Right lung (tissue), 5 donors: Measurements from ENCODE around the gene ULK4. TPM values are rescaled to one million over a fixed set of nuclear protein-coding genes. Genes with fewer than 3 reads are reported as not detected.

Experiments
- DNase-seq, 2 donors: peaks; one replicate each; pipeline ENCODE4 v3.0.0-alpha.2; 2013
- polyA plus RNA-seq, 5 donors: library from polyadenylated mRNA; unstranded; fragments of 120-200 nt; gene quantifications; one replicate each; pipeline versions ENCODE4 v1.2.1 to v1.2.3, GENCODE V29; 2013; ENCODE audit warnings: inconsistent platforms in 1 of 5, low replicate concordance in 1 of 5; ENCODE audit not compliant: insufficient read length in 5 of 5, insufficient read depth in 1 of 5

The ULK4 gene
- polyA plus RNA-seq, 5 donors, result 4.0 to 6.5 (median 4.7) TPM

GRCh38 chr3:41198526-41198925, 763.4 kb downstream of the ULK4 start:
- DNase-seq, result no peak

DNA sequence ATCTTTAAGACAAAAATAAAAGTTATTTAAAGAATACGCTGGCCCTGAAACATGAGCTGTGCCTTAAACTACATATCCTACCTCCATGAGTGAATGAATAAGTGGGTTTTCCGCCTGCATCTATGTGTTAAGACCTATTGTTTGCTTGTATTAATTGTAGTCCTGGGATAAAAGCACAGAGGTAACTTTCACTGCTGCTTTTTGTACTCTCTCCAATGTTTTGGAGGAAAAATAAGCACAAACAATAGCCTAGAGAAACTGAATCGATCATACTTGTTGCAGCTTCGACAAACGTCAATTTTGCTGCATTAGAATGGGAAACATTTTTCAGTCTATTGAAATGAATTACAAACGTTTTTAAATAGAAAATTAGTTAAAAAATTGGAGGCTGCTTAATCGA, 763.9 kb downstream of the ULK4 start:
- DNase-seq, result no peak

Other genes starting within 250 kb of the ULK4 start
- gene TRAK1, start 129.3 kb upstream of the ULK4 start, polyA plus RNA-seq, result 10 to 100 TPM; 28.0 to 31.9 (median 28.3) TPM